ENCODE results near the gene NUDT9.

DNA sequence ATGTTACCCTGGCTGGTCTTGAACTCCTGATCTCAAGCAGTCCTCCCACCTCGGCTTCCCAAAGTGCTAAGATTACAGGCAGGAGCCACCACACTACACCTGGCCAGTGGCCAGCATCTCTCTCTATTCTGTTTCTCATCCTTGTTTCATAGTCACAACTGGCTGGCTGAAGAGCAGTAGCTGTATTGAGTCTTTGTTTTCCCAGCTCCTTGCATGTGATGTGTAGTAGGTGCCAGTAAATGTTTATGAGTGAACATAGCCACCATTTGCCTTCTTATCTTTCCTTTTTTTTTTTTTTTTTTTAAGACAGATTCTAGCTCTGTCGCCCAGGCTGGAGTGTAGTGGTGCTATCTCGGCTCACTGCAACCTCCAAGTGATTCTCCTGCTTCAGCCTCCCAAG, 23.6 kb downstream of the NUDT9 start:
- TF ChIP-seq ZNF274 (IDR thresholded peaks at IDR 0.05; ENCODE audit: low read depth, low read length) (no peak), SUZ12 (IDR thresholded peaks at IDR 0.05; ENCODE audit: extremely low read depth, insufficient read depth, insufficient read length) (no peak), YY1 (IDR thresholded peaks at IDR 0.05; ENCODE audit: insufficient read depth, insufficient read length) (no peak)

Data from NT2/D1 (cell line).